GM18873 (cell line): ENCODE results near the gene NFKBIE.

Source experiments
- ATAC-seq: cut with Tn5 transposase; IDR thresholded peaks from one replicate; pipeline ENCODE4 v1.9.1; 2021; ENCODE audit warnings: mild to moderate bottlenecking, moderate library complexity, moderate number of reproducible peaks; ENCODE audit not compliant: unreplicated experiment, low FRiP score

NFKBIE gene

DNA sequence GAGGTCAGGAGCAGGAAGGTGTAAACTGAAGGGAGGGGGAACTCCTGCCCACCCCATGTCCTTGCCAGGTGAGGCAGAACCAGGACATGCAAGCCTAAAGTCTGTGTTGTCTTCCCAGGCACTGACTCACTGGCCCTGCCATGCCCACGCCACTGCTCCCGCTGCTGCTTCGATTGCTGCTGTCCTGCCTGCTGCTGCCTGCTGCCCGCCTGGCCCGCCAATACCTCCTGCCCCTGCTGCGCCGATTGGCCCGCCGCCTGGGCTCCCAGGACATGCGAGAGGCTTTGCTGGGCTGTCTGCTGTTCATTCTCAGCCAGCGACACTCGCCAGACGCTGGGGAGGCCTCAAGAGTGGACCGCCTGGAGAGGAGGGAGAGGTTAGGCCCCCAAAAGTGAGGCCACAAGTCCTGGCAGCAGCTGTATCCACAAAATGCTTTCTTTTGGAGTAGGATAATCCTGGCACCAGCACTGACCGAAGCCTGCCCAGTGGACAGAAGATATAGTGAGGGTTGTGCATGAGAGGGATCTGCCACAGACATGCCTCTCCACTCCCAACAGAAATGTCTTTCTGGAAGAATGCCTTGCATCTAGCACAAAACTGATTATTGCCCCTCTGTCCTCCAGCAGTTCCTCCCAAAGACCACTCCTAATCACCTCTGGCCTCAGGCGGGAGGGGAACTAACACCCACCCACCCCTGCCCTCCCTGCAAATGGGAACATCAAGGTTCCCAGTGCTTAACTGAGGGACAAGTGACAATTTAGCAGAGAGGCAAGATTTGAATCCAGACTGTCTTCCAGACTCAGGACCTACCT is 47.8 kb downstream of the NFKBIE start:
- no peak for ATAC-seq

DNA sequence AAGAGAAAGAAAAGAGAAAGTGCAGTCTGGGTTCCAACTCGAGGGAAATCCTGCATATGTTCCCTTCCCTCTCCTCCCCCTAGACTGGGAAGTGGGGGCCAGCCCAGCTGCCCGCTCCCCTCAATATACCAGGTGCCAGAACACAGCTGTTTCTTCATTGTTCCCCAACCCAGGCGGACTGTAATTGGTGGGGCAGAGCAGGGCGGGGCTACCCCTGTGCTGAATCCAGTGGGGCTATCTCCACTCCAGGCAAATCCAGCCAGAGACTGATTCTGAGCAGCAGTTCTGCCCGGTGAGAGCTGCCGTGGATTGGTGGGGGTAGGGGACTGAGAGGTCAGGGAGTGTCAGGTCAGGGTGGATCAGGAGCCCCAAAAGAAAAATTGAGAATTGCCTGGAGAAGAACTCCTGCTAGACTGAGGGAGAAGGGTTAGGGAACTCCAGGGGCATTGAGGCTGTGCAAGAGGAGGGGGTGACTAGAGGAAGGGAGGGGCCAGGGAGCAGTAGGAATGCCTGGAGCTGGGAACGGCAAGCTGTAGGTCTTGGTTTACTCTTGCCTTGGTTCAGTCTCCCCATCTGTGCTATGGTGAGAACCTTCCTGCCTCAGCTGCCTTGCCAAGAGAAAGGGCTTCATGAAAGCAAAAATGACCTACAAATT is 48.5 kb downstream of the NFKBIE start, which contains the start of gene MYMX:
MYMX (plus strand) TSS at position 250 of the 655 bp plus-strand sequence. CDS start 546 bp downstream, outside the sequence.
- ATAC-seq = no peak

- ATAC-seq = no peak
Observed at GRCh38 chr6:44214307-44214706, 51.0 kb downstream of the NFKBIE start.

- no peak for ATAC-seq
Observed at GRCh38 chr6:44211284-44211683, 54.1 kb downstream of the NFKBIE start.
